ENCODE measurements around the gene STIP1.

Gene STIP1

GRCh38 chr11:64208796-64209562 lies 23.0 kb downstream of the STIP1 start:
- Histone ChIP-seq H2AFZ (ENCODE audit: low read depth, low read length) (no peak overlapping the region), H3K9ac (ENCODE audit: low read depth, low read length) (no peak overlapping the region; the same call in 1 of the 2 replicates), H3K4me3 (ENCODE audit: low read depth in 1 of 2, low read length in 2 of 2) (no peak overlapping the region), H3K9me3 (ENCODE audit: insufficient read depth, low read length, severe bottlenecking) (no peaks in the 10 kb centered on the region), H3K27me3 (ENCODE audit: insufficient read depth, low read length, poor library complexity) (no peaks in the 10 kb centered on the region), H3K27ac (ENCODE audit: low read length) (peak overlapping the region; percentile 93), H3K36me3 (ENCODE audit: insufficient read depth, low read length) (peaks cover 69% of the 10 kb centered on the region), H4K20me1 (ENCODE audit: insufficient read depth, low read length) (peaks cover 18% of the 10 kb centered on the region), H3K79me2 (ENCODE audit: insufficient read depth, low read length) (peaks cover 17% of the 10 kb centered on the region), H3K4me2 (ENCODE audit: insufficient read depth, low read length) (no peak overlapping the region), H3K4me1 (ENCODE audit: insufficient read depth, low read length) (peaks cover 45% of the 10 kb centered on the region)
- ATAC-seq (ENCODE audit: insufficient read depth, low read depth), result no peak
- TF ChIP-seq EZH2 (IDR thresholded peaks at IDR 0.05; ENCODE audit: borderline replicate concordance, low read depth, low read length, severe bottlenecking), result no peak
- TF ChIP-seq, protein P1, sequence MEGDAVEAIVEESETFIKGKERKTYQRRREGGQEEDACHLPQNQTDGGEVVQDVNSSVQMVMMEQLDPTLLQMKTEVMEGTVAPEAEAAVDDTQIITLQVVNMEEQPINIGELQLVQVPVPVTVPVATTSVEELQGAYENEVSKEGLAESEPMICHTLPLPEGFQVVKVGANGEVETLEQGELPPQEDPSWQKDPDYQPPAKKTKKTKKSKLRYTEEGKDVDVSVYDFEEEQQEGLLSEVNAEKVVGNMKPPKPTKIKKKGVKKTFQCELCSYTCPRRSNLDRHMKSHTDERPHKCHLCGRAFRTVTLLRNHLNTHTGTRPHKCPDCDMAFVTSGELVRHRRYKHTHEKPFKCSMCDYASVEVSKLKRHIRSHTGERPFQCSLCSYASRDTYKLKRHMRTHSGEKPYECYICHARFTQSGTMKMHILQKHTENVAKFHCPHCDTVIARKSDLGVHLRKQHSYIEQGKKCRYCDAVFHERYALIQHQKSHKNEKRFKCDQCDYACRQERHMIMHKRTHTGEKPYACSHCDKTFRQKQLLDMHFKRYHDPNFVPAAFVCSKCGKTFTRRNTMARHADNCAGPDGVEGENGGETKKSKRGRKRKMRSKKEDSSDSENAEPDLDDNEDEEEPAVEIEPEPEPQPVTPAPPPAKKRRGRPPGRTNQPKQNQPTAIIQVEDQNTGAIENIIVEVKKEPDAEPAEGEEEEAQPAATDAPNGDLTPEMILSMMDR (IDR thresholded peaks at IDR 0.05; ENCODE audit: borderline replicate concordance, extremely low read depth, low read length, poor library complexity, severe bottlenecking), result no peak
- DNase-seq, result no peak

GRCh38 chr11:64209563-64209843 lies 23.5 kb downstream of the STIP1 start:
- no peak overlapping the region for H3K4me2 ChIP-seq (ENCODE audit: insufficient read depth, low read length)
- no peak overlapping the region for H3K4me3 ChIP-seq (ENCODE audit: low read depth in 1 of 2, low read length in 2 of 2)
- peaks cover 13% of the 10 kb centered on the region for H4K20me1 ChIP-seq (ENCODE audit: insufficient read depth, low read length)
- H3K4me1 ChIP-seq (ENCODE audit: insufficient read depth, low read length), result peaks cover 41% of the 10 kb centered on the region
- H2AFZ ChIP-seq (ENCODE audit: low read depth, low read length), result no peak overlapping the region
- H3K79me2 ChIP-seq (ENCODE audit: insufficient read depth, low read length), result peaks cover 17% of the 10 kb centered on the region
- no peak for DNase-seq
- ATAC-seq (ENCODE audit: insufficient read depth, low read depth), result no peak
- H3K27me3 ChIP-seq (ENCODE audit: insufficient read depth, low read length, poor library complexity), result no peaks in the 10 kb centered on the region
- no peaks in the 10 kb centered on the region for H3K9me3 ChIP-seq (ENCODE audit: insufficient read depth, low read length, severe bottlenecking)
- H3K27ac ChIP-seq (ENCODE audit: low read length), result no peak overlapping the region
- no peak overlapping the region for H3K9ac ChIP-seq (ENCODE audit: low read depth, low read length)
- peaks cover 70% of the 10 kb centered on the region for H3K36me3 ChIP-seq (ENCODE audit: insufficient read depth, low read length)
- no peak for TF ChIP-seq EZH2 (IDR thresholded peaks at IDR 0.05; ENCODE audit: borderline replicate concordance, low read depth, low read length, severe bottlenecking)
- TF ChIP-seq, protein P1 (IDR thresholded peaks at IDR 0.05; ENCODE audit: borderline replicate concordance, extremely low read depth, low read length, poor library complexity, severe bottlenecking), result no peak

DNA sequence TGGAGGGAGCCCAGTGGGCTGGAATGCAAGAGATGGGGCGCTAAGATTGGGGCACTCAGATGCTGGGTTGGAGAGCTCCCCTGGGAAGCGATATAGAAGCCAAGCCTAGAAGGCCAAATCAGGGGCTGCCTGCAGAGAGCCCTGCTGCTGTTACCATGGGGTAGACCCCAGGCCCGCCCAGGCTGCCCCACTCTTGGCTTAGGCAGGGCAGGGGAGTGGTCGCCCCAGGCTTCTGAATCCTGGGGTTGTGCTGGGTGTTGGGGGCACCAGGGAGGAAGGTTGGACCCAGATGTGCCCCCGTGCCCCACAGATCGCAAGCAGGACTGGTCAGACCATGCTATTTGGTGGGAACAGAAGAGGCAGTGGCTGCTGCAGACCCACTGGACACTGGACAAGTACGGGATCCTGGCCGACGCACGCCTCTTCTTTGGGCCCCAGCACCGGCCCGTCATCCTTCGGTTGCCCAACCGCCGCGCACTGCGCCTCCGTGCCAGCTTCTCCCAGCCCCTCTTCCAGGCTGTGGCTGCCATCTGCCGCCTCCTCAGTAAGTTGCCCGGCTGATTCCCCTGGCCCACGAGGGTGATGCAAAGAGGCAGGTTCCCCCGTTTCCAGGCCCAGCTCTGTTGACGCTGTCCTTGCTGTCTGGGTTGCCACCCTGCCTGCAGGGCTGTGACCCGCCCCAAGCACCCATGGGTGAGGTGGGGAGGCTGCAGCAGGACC lies 24.5 kb downstream of the STIP1 start:
- H3K27me3 ChIP-seq (ENCODE audit: insufficient read depth, low read length, poor library complexity), result no peaks in the 10 kb centered on the region
- no peak overlapping the region for H3K4me3 ChIP-seq (ENCODE audit: low read depth in 1 of 2, low read length in 2 of 2)
- H2AFZ ChIP-seq (ENCODE audit: low read depth, low read length), result no peak overlapping the region
- H3K9me3 ChIP-seq (ENCODE audit: insufficient read depth, low read length, severe bottlenecking), result no peaks in the 10 kb centered on the region
- TF ChIP-seq, protein P1 (IDR thresholded peaks at IDR 0.05; ENCODE audit: borderline replicate concordance, extremely low read depth, low read length, poor library complexity, severe bottlenecking), result no peak
- TF ChIP-seq EZH2 (IDR thresholded peaks at IDR 0.05; ENCODE audit: borderline replicate concordance, low read depth, low read length, severe bottlenecking), result no peak
- peaks cover 34% of the 10 kb centered on the region for H3K4me1 ChIP-seq (ENCODE audit: insufficient read depth, low read length)
- peaks cover 10% of the 10 kb centered on the region; the same call in 1 of the 2 replicates for H4K20me1 ChIP-seq (ENCODE audit: insufficient read depth, low read length)
- H3K9ac ChIP-seq (ENCODE audit: low read depth, low read length), result no peak overlapping the region
- H3K79me2 ChIP-seq (ENCODE audit: insufficient read depth, low read length), result peaks cover 17% of the 10 kb centered on the region
- no peak overlapping the region for H3K4me2 ChIP-seq (ENCODE audit: insufficient read depth, low read length)
- DNase-seq (no peak), ATAC-seq (ENCODE audit: insufficient read depth, low read depth) (no peak)
- H3K27ac ChIP-seq (ENCODE audit: low read length), result no peak overlapping the region
- H3K36me3 ChIP-seq (ENCODE audit: insufficient read depth, low read length), result peaks cover 68% of the 10 kb centered on the region

All from DND-41 (cell line).